Measurements from ENCODE around the gene RFNG.

- TF ChIP-seq CTCF (IDR thresholded peaks at IDR 0.05; ENCODE audit: low read depth, low read length), result no peak
- no peak for TF ChIP-seq MYC (IDR thresholded peaks at IDR 0.05; ENCODE audit: low read depth, low read length)
Measured at GRCh38 chr17:82024859-82025258, 26.8 kb downstream of the RFNG start.

All from NB4 (cell line).